LNCaP clone FGC (cell line): ENCODE data around the gene FHL1.
A peak's percentile ranks its signal among the peaks of the same experiment; 100 is the strongest.

Experiments
- DNase-seq: peaks from one replicate; pipeline ENCODE4 v3.0.0-alpha.2; 2011; ENCODE audit warnings: low read depth
- H3K4me3 ChIP-seq: 2 replicates; pipeline ENCODE4 v1.5.1; 2011; ENCODE audit warnings: mild to moderate bottlenecking, low read depth, low read length, control low read depth
- CTCF ChIP-seq: IDR thresholded peaks from 2 replicates; pipeline ENCODE4 v1.5.1; 2012; ENCODE audit warnings: mild to moderate bottlenecking; ENCODE audit not compliant: control insufficient read depth, insufficient read depth; ENCODE audit errors: extremely low read depth

Gene FHL1

GRCh38 chrX:136146614-136147314 is 569 bp upstream of the FHL1 start:
- TF ChIP-seq CTCF: no peak
- peak overlapping the region; percentile 26; the same call in 1 of the 2 replicates for H3K4me3 ChIP-seq
- no peak for DNase-seq

- DNase-seq: no peak
- no peak for TF ChIP-seq CTCF
- H3K4me3 ChIP-seq: no peak overlapping the region
These were observed 643 bp downstream of the FHL1 start for GRCh38 chrX:136147976-136148375.

- no peak for TF ChIP-seq CTCF
- no peak for DNase-seq
- no peak overlapping the region for H3K4me3 ChIP-seq
These were observed 1.1 kb downstream of the FHL1 start for GRCh38 chrX:136148391-136148790.

GRCh38 chrX:136154998-136155397 is 7.7 kb downstream of the FHL1 start:
- DNase-seq: no peak
- H3K4me3 ChIP-seq: no peak overlapping the region
- no peak for TF ChIP-seq CTCF

GRCh38 chrX:136156560-136157117 is 9.3 kb downstream of the FHL1 start:
- H3K4me3 ChIP-seq: no peak overlapping the region
- no peak for DNase-seq
- no peak for TF ChIP-seq CTCF

GRCh38 chrX:136157187-136157586 is 9.9 kb downstream of the FHL1 start:
- no peak for TF ChIP-seq CTCF
- no peak for DNase-seq
- H3K4me3 ChIP-seq: no peak overlapping the region

- DNase-seq: no peak
- TF ChIP-seq CTCF: no peak
- no peak overlapping the region for H3K4me3 ChIP-seq
These were observed 11.4 kb downstream of the FHL1 start for GRCh38 chrX:136158685-136159084.
